HEK293 (cell line): Measurements from ENCODE around the gene LGSN.

Experiments used
- ZFP37 ChIP-seq: fragments of 450-650 bp; formaldehyde crosslinking; IDR thresholded peaks from 2 replicates; pipeline ENCODE4 v1.5.1; 2016; ENCODE audit warnings: missing biosample characterization, missing genetic modification characterization
- TF ChIP-seq, protein P1 (sequence below): fragments of 450-650 bp; formaldehyde crosslinking; IDR thresholded peaks from 2 replicates; pipeline ENCODE4 v1.5.1; 2017; ENCODE audit warnings: missing biosample characterization, missing genetic modification characterization
- TF ChIP-seq, protein P2 (sequence below): fragments of 450-650 bp; formaldehyde crosslinking; IDR thresholded peaks from 2 replicates; pipeline ENCODE4 v1.5.1; 2016; ENCODE audit warnings: missing biosample characterization, missing genetic modification characterization, low read depth
- TF ChIP-seq, protein P3 (sequence below): fragments of 450-650 bp; formaldehyde crosslinking; IDR thresholded peaks from 2 replicates; pipeline ENCODE4 v1.5.1; 2016; ENCODE audit warnings: missing biosample characterization, missing genetic modification characterization

DNA sequence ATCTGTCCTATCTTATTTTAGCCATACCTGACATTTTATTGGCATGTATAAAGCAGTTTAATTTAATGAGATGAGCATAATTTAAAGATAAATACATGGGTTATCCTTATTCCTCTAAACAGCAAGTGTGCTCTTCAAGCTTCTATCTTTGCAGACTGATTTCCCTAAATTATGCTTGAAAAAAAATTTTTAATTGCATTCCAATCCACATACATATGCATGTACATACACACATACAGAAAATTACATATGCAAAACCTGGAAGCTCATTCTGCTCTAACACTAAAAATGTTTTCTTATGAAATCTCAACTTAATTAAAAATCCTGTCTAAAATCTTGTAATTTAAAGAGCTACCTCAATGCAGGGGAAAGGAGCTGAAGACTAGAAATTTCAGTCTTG is 73.2 kb downstream of the LGSN start:
- TF ChIP-seq, protein P1, sequence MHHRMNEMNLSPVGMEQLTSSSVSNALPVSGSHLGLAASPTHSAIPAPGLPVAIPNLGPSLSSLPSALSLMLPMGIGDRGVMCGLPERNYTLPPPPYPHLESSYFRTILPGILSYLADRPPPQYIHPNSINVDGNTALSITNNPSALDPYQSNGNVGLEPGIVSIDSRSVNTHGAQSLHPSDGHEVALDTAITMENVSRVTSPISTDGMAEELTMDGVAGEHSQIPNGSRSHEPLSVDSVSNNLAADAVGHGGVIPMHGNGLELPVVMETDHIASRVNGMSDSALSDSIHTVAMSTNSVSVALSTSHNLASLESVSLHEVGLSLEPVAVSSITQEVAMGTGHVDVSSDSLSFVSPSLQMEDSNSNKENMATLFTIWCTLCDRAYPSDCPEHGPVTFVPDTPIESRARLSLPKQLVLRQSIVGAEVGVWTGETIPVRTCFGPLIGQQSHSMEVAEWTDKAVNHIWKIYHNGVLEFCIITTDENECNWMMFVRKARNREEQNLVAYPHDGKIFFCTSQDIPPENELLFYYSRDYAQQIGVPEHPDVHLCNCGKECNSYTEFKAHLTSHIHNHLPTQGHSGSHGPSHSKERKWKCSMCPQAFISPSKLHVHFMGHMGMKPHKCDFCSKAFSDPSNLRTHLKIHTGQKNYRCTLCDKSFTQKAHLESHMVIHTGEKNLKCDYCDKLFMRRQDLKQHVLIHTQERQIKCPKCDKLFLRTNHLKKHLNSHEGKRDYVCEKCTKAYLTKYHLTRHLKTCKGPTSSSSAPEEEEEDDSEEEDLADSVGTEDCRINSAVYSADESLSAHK = no peak
- TF ChIP-seq, protein P2, sequence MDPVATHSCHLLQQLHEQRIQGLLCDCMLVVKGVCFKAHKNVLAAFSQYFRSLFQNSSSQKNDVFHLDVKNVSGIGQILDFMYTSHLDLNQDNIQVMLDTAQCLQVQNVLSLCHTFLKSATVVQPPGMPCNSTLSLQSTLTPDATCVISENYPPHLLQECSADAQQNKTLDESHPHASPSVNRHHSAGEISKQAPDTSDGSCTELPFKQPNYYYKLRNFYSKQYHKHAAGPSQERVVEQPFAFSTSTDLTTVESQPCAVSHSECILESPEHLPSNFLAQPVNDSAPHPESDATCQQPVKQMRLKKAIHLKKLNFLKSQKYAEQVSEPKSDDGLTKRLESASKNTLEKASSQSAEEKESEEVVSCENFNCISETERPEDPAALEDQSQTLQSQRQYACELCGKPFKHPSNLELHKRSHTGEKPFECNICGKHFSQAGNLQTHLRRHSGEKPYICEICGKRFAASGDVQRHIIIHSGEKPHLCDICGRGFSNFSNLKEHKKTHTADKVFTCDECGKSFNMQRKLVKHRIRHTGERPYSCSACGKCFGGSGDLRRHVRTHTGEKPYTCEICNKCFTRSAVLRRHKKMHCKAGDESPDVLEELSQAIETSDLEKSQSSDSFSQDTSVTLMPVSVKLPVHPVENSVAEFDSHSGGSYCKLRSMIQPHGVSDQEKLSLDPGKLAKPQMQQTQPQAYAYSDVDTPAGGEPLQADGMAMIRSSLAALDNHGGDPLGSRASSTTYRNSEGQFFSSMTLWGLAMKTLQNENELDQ (tag by site-specific recombination) = no peak
- no peak for TF ChIP-seq ZFP37 (tag by site-specific recombination)
- TF ChIP-seq, protein P3, sequence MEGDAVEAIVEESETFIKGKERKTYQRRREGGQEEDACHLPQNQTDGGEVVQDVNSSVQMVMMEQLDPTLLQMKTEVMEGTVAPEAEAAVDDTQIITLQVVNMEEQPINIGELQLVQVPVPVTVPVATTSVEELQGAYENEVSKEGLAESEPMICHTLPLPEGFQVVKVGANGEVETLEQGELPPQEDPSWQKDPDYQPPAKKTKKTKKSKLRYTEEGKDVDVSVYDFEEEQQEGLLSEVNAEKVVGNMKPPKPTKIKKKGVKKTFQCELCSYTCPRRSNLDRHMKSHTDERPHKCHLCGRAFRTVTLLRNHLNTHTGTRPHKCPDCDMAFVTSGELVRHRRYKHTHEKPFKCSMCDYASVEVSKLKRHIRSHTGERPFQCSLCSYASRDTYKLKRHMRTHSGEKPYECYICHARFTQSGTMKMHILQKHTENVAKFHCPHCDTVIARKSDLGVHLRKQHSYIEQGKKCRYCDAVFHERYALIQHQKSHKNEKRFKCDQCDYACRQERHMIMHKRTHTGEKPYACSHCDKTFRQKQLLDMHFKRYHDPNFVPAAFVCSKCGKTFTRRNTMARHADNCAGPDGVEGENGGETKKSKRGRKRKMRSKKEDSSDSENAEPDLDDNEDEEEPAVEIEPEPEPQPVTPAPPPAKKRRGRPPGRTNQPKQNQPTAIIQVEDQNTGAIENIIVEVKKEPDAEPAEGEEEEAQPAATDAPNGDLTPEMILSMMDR (tag by site-specific recombination) = no peak
